ENCODE results near the gene OPRPN. TPM values are rescaled to one million over a fixed set of nuclear protein-coding genes. Genes with fewer than 3 reads are reported as not detected.

OPRPN gene
- total and polyA plus RNA-seq, 2 donors (not counting 3 experiments of a cell fraction or from before 2014, with no cell fraction given): not detected

DNA sequence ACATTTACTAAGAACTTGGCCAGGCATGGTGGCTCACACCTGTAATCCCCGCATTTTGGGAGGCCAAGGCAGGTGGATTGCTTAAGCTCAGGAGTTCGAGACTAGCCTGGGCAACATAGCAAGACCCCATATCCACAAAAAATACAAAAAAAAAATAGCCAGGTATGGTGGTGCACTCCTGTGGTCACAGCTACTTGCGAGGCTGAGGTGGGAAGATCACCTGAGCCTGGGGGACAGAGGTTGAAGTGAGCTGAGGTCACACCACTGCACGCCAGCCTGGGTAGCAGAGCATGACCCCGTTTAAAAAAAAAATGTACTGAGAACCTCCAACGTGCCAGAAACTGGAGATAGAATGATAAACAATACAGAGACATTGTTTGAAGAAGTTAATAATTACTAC, 8.0 kb downstream of the OPRPN start:
- ChIA-PET POLR2A (no interaction called here), CTCF (interaction anchor here (1.2 kb wide), 1 partner anchor 11 kb away, joined by 4 read pairs; no protein-coding TSS in a partner anchor)
- FAIRE-seq (no peak), DNase-seq (ENCODE audit: low read depth, low spot score) (no peak)
- no peaks in the 10 kb centered on the region for H3K9me3 ChIP-seq (replicated peaks; ENCODE audit: control insufficient read depth, insufficient read depth, low read length)
- BruUV-seq (replicated peaks): no TSS peak
- H3K4me2 ChIP-seq (ENCODE audit: insufficient read depth, low read length): no peak overlapping the region
- H3K9ac ChIP-seq (replicated peaks; ENCODE audit: extremely low read depth, insufficient read depth, low read length): no peak overlapping the region
- dilution Hi-C loops (cut with MboI; ENCODE audit: extremely low pct_ligation_motif_present, low sequenced_read_pairs) (no loop called here), intact Hi-C loops (cut with micrococcal nuclease) (no loop called here)
- no peaks in the 10 kb centered on the region for H3K4me1 ChIP-seq (ENCODE audit: control insufficient read depth, extremely low read depth, insufficient read depth, low read length)
- no peak overlapping the region for H3K27ac ChIP-seq (ENCODE audit: insufficient read depth, low read depth, low read length)
- H3K4me3 ChIP-seq (replicated peaks in 1 of 3; ENCODE audit: insufficient read depth in 1 of 3, low read depth in 1 of 3, low read length in 3 of 3): no peak overlapping the region
- no peak overlapping the region for H2AFZ ChIP-seq (ENCODE audit: low read depth, low read length)
- H3K36me3 ChIP-seq (ENCODE audit: control insufficient read depth in 2 of 2, extremely low read depth in 1 of 2, insufficient read depth in 2 of 2, low read length in 2 of 2): no peaks in the 10 kb centered on the region
- TF ChIP-seq POLR2AphosphoS5 (IDR thresholded peaks at IDR 0.05; ENCODE audit: insufficient read depth, low read depth, low read length) (no peak), EZH2 (IDR thresholded peaks at IDR 0.05; ENCODE audit: borderline replicate concordance, low read depth, low read length, severe bottlenecking) (no peak), JUN (IDR thresholded peaks at IDR 0.05; ENCODE audit: borderline replicate concordance, insufficient read depth, insufficient read length, low read depth) (no peak), MYC (IDR thresholded peaks at IDR 0.05; ENCODE audit: low read depth, low read length) (no peak), FOS (IDR thresholded peaks at IDR 0.05; ENCODE audit: borderline replicate concordance, insufficient read depth, low read length) (no peak), POLR2A (IDR thresholded peaks at IDR 0.05; ENCODE audit: low read depth, low read length) (no peak), GATA2 (IDR thresholded peaks at IDR 0.05; ENCODE audit: insufficient read depth, insufficient read length, low read depth, low read length) (no peak)
- TF ChIP-seq, protein P1, sequence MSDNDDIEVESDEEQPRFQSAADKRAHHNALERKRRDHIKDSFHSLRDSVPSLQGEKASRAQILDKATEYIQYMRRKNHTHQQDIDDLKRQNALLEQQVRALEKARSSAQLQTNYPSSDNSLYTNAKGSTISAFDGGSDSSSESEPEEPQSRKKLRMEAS (IDR thresholded peaks at IDR 0.05; ENCODE audit: insufficient read depth, insufficient read length): no peak
- TF ChIP-seq, protein P2, sequence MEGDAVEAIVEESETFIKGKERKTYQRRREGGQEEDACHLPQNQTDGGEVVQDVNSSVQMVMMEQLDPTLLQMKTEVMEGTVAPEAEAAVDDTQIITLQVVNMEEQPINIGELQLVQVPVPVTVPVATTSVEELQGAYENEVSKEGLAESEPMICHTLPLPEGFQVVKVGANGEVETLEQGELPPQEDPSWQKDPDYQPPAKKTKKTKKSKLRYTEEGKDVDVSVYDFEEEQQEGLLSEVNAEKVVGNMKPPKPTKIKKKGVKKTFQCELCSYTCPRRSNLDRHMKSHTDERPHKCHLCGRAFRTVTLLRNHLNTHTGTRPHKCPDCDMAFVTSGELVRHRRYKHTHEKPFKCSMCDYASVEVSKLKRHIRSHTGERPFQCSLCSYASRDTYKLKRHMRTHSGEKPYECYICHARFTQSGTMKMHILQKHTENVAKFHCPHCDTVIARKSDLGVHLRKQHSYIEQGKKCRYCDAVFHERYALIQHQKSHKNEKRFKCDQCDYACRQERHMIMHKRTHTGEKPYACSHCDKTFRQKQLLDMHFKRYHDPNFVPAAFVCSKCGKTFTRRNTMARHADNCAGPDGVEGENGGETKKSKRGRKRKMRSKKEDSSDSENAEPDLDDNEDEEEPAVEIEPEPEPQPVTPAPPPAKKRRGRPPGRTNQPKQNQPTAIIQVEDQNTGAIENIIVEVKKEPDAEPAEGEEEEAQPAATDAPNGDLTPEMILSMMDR (IDR thresholded peaks at IDR 0.05; ENCODE audit: extremely low read depth in 1 of 2, insufficient read depth in 1 of 2, low read depth in 1 of 2, low read length in 2 of 2): no peak
- H4K20me1 ChIP-seq (replicated peaks; ENCODE audit: control insufficient read depth, extremely low read depth, insufficient read depth, low read length): no peaks in the 10 kb centered on the region
- no peaks in the 10 kb centered on the region for H3K27me3 ChIP-seq (ENCODE audit: control insufficient read depth in 2 of 2, insufficient read depth in 2 of 2, low read length in 2 of 2)
- H3K79me2 ChIP-seq (ENCODE audit: control insufficient read depth, insufficient read depth, low read length): no peaks in the 10 kb centered on the region
- no peaks in the 10 kb centered on the region for H3K9me1 ChIP-seq (replicated peaks; ENCODE audit: control insufficient read depth, extremely low read depth, insufficient read depth, low read length)
